Stimulated activated CD8-positive, alpha-beta memory T cell treated with anti-CD3 and anti-CD28 coated beads, Interleukin-15, amount 100 ng/mL, for 48 hours (primary cell): ENCODE results near the gene FBXO30.

Experiments
- DNase-seq, 2 donors: peaks; one replicate each; pipeline ENCODE4 v3.0.0-alpha.2; 2020; ENCODE audit warnings: low read depth in 2 of 2

The FBXO30 gene

GRCh38 chr6:145814501-145815308, at the start of gene FBXO30:
FBXO30 (minus strand) TSS chr6:145814795; CDS start chr6:145806405, 8,390 bp downstream.
- peak; percentile 83 to 85 for DNase-seq

- no peak for DNase-seq
Measured at GRCh38 chr6:145863988-145864616, 49.5 kb upstream of the FBXO30 start.

GRCh38 chr6:145863366-145863765, 48.8 kb upstream of the FBXO30 start:
- no peak for DNase-seq

- no peak for DNase-seq
Measured at GRCh38 chr6:145860562-145860961, 46.0 kb upstream of the FBXO30 start.

- DNase-seq: no peak
Measured at GRCh38 chr6:145850671-145851070, 36.1 kb upstream of the FBXO30 start.

- DNase-seq: no peak
Measured at GRCh38 chr6:145848541-145848940, 33.9 kb upstream of the FBXO30 start.

- DNase-seq: no peak
Measured at GRCh38 chr6:145845557-145845956, 31.0 kb upstream of the FBXO30 start.

GRCh38 chr6:145844933-145845540, 30.4 kb upstream of the FBXO30 start:
- DNase-seq: no peak

- DNase-seq: no peak
Measured at GRCh38 chr6:145842693-145843546, 28.3 kb upstream of the FBXO30 start.

GRCh38 chr6:145841668-145842067, 27.1 kb upstream of the FBXO30 start:
- DNase-seq: no peak

GRCh38 chr6:145839653-145840052, 25.1 kb upstream of the FBXO30 start:
- no peak for DNase-seq

GRCh38 chr6:145838305-145838704, 23.7 kb upstream of the FBXO30 start:
- DNase-seq: no peak

- DNase-seq: no peak
Measured at GRCh38 chr6:145836772-145837171, 22.2 kb upstream of the FBXO30 start.

GRCh38 chr6:145836170-145836569, 21.6 kb upstream of the FBXO30 start:
- no peak for DNase-seq

- no peak for DNase-seq
Measured at GRCh38 chr6:145830612-145831011, 16.0 kb upstream of the FBXO30 start.

- DNase-seq: no peak
Measured at GRCh38 chr6:145829950-145830349, 15.4 kb upstream of the FBXO30 start.

- DNase-seq: no peak
Measured at GRCh38 chr6:145829102-145829501, 14.5 kb upstream of the FBXO30 start.

GRCh38 chr6:145824344-145824743, 9.7 kb upstream of the FBXO30 start:
- DNase-seq: no peak

- DNase-seq: no peak
Measured at GRCh38 chr6:145823328-145823944, 8.8 kb upstream of the FBXO30 start.

GRCh38 chr6:145822456-145822855, 7.9 kb upstream of the FBXO30 start:
- DNase-seq: no peak

- no peak for DNase-seq
Measured at GRCh38 chr6:145819994-145820393, 5.4 kb upstream of the FBXO30 start.
